ENCODE measurements around the gene TGFBRAP1.

Gene TGFBRAP1

DNA sequence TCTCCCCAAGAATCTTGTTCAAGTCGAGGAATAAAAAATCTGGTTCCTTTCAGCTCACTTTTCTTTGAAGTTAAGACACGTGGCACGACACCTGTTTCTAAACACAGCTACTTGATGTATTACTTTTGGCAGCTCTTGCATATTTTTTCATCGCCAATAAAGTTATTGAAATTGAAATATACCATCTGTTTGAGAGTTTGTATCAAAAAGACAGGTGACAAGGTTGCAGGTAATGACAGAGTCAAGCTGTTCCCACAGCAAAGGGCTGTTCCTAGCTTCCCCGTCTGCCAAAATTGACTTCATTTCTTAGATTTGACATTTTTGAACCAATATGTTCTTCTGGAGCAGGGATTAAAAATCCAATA, 93.5 kb downstream of the TGFBRAP1 start:
- DNase-seq = no peak

DNA sequence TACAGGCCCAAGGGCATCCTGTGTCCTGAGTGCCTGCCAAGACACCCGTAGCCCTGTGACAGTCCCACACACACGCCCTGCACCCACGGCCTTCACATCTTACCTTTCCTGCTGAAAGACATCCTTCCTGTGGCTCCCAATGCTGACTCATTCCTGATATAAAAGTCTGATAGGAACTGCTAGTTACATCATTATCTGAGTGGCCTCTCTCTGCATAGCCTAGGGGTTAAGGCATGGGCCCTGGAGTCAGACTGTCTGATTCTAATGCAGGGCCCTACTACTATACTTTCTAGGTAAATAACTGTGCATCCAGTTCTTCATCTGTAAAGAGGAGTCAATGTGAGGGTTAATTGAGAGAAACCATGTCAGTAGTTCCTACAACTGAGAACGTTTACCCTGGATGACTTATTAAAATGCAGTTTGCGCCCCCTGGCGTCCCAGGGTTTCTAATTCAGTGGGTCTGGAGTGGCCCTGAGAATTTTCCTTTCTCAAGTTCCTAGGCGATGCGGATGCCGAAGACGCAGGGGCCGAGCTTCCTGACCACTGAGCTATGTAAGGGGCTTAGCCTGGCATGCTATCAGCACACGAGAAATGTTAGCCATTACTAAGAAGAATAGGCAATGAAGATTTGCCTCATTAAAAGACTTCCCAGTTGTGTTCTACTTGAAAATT, 94.0 kb downstream of the TGFBRAP1 start:
- peak; percentile 47 for DNase-seq

DNA sequence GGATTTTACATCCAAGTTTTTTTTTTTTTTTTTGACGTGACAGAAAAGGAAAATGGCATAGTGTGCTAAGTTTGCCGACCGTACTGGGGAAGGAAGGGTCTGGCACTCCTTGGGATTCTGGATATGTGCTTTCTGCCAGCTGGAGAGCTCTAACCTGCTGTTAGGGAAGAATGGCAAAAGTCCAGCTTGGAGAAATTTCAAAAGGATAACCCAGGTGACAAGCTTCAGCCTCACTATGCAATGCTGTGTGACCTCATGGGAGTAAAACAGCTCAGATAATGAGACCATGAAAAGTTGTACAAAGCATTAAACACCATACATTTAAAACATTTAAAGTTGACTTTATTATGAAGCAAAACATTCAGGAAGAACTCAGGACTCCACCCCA, 98.3 kb downstream of the TGFBRAP1 start:
- no peak for DNase-seq

DNA sequence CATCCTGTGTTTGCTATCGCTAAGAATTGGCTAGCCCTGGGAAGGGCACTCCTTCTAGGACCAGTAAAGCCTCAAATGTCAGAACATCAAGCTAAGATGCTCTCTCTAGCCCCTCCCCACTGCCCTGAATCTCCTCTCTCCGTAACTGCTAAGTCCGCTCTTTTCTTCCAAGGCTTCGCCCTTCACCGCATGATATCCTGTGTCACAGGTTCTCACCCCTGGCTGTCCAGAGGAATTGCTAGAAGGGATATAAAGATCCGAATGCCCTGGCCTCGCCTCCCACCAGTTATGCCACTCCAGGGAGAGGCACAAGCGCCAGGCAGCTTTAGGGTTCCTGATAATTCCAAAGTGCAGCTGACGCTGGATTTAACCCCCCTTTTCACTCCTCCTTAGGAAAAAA, 105.1 kb downstream of the TGFBRAP1 start:
- no peak for DNase-seq

DNA sequence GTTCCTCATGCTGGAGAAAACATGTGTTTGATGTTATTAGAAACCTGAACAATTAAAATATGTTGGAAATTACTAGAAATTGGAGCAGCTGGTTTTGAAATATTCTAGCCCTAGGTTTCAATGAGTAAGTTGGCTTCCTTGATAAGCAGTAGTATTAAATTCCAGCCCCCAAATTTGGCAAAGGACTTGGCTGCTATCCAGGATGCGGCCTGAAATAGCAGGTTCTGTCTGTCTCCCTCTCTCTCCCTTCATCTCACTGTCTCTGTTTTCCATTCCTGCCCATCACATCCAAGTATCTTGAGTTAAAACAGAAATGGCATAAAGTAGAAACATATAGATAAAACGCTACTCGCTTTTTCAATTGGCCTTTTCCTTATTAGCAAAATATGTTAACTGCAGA, 108.9 kb downstream of the TGFBRAP1 start:
- DNase-seq = no peak

DNA sequence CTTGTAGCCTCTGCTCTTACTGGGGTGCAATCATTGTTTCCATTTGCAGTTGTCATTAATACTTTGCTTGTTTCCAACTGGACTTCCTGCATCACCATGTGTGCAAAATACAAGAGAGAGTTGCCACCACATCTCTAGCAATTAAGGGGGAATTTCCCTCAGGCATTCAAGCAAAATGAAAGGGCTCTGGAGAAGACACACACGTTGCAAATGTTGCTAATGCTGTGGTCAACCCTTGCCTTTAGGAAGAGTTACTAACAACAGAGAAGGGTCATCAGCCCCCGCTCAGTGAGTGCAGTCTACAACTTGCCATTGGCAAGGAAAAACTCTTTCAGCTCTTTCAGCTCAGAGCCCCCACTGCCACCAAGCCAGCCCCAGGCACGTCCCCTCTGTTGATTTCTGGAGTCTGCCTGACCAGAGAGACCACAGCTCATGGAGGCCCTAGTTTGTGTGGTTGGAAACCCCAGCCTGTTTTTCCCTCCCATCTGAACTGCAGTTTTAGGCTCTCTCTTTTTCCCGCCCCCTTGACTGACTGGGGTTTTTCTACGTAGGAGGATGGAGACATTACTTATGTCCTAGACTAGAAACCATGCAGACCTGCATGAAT, 113.8 kb downstream of the TGFBRAP1 start:
- no peak for DNase-seq

All from CD4-positive, alpha-beta T cell treated with Interleukin-15 for 1 hour (primary cell).